G401.6 (cell line): Measurements from ENCODE around the gene RALGPS1.

Experiments used
- FAIRE-seq: peaks from 2 replicates; lab custom pipeline; 2012; peaks lifted over from hg19 to GRCh38; lab: Jason Lieb, UNC

RALGPS1 gene

GRCh38 chr9:127264462-127265219, 350.1 kb downstream of the RALGPS1 start, which contains the start of gene GARNL3:
Gene GARNL3, plus strand, starts transcription at chr9:127264774. Its CDS starts 104 bp downstream, at chr9:127264878.
- FAIRE-seq = no peak

DNA sequence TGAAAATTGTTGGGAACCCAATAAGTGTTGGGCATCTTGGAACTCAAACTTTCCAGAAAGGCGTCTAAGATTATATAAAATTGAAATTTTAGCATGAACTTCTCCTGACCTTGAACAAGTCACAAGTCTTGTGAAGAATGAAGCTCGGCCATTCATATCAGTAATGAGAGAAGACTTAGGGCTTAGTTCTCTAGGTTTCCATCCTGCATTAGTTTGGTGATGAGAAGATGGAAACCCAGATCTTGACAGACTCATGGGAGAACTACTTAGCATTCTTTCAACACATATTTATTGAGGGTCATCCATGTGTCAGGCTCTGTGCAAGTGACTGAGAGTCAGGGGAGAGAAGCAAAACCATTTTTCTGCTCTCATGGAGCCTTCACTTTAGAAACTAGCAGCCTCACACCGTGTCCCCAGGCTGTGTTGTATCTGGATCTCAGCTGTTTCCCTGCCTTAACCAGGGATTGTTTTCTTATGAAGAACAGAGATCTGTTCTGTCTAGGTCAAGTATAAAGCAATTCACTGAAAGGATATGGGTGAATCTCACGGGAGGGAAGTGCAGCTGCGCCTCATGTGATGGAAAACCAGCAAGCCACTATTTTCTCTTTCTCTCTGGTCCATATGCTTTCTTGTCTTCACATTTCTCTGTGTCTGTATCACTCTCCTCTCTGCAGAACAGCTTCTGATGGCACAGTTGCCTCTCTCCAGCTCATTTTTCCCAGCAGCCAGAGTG, 353.4 kb downstream of the RALGPS1 start:
- no peak for FAIRE-seq

DNA sequence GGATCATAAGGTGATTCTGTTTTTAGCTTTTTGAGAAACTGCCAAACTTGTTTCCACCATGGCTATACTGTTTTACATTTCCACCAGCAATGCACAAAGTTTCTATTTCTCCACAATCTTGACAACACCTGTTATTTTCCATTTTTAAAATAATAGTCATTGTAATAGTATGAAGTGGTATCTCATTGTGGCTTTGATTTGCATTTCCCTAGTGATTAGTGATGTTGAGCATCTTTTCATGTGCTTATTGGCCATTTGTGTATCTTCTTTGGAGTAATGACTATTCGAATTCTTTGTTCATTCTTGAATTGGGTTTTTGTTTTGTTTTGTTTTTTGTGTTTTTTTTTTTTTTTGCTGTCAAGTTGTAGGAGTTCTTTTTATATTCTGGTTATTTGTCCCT, 354.9 kb downstream of the RALGPS1 start:
- no peak for FAIRE-seq
